CD8-positive, alpha-beta memory T cell (primary cell): ENCODE results near the gene FAP. TPM values are rescaled to one million over a fixed set of nuclear protein-coding genes. Genes with fewer than 3 reads are reported as not detected.

Source experiments
- CTCF ChIA-PET: fragments of 350-600 bp; sonication (Branson Sonifier 250); formaldehyde crosslinking; loops from one replicate; lab custom pipeline; 2021; ENCODE audit warnings: antibody characterized with exemption; lab: Charles Lee
- POLR2A ChIA-PET: fragments of 350-600 bp; sonication (Branson Sonifier 250); formaldehyde crosslinking; loops from one replicate; lab custom pipeline; 2021; ENCODE audit warnings: antibody characterized with exemption; lab: Charles Lee
- DNase-seq, 5 donors: peaks; one replicate each; pipeline versions ENCODE4 v3.0.0 to v3.0.0-alpha.2; 2020 to 2022; ENCODE audit warnings: mixed read lengths in 1 of 5
- H3K27ac ChIP-seq: one replicate; pipeline ENCODE4 v1.7.0; 2013; ENCODE audit warnings: low read depth, mild to moderate bottlenecking, low read length, moderate library complexity
- H3K27me3 ChIP-seq: 2 replicates; pipeline ENCODE4 v1.7.0; 2013; ENCODE audit warnings: low read length, mild to moderate bottlenecking; ENCODE audit not compliant: insufficient read depth, poor library complexity, severe bottlenecking
- H3K36me3 ChIP-seq: 2 replicates; pipeline ENCODE4 v1.7.0; 2013; ENCODE audit warnings: mild to moderate bottlenecking, low read length, moderate library complexity; ENCODE audit not compliant: insufficient read depth
- H3K4me1 ChIP-seq: 2 replicates; pipeline ENCODE4 v1.7.0; 2013; ENCODE audit warnings: mild to moderate bottlenecking, low read length, moderate library complexity; ENCODE audit not compliant: insufficient read depth
- H3K4me3 ChIP-seq: 2 replicates; pipeline ENCODE4 v1.7.0; 2013; ENCODE audit warnings: mild to moderate bottlenecking, low read length
- H3K9me3 ChIP-seq: 2 replicates; pipeline ENCODE4 v1.7.0; 2013; ENCODE audit warnings: mild to moderate bottlenecking, low read length
- H3K27ac Mint-ChIP-seq, 8 donors: one replicate each; pipeline ENCODE4 v1.8.0; 2020 to 2021; ENCODE audit warnings: mixed read lengths in 8 of 8, mild to moderate bottlenecking in 6 of 8, inconsistent platforms in 3 of 8, moderate library complexity in 3 of 8
- H3K27me3 Mint-ChIP-seq, 2 donors: one replicate each; pipeline ENCODE4 v1.8.0; 2020 to 2021; ENCODE audit warnings: mixed read lengths in 2 of 2, mild to moderate bottlenecking in 1 of 2, moderate library complexity in 1 of 2
- H3K36me3 Mint-ChIP-seq, 3 donors: one replicate each; pipeline ENCODE4 v1.8.0; 2020 to 2021; ENCODE audit warnings: mixed read lengths in 3 of 3, inconsistent platforms in 1 of 3, mild to moderate bottlenecking in 1 of 3
- H3K4me1 Mint-ChIP-seq, 3 donors: one replicate each; pipeline ENCODE4 v1.8.0; 2020 to 2021; ENCODE audit warnings: mixed read lengths in 3 of 3, inconsistent platforms in 1 of 3, mild to moderate bottlenecking in 1 of 3
- H3K4me3 Mint-ChIP-seq, 7 donors: one replicate each; pipeline ENCODE4 v1.8.0; 2020 to 2021; ENCODE audit warnings: mixed read lengths in 7 of 7, mild to moderate bottlenecking in 6 of 7, moderate library complexity in 4 of 7, inconsistent platforms in 2 of 7
- H3K9me3 Mint-ChIP-seq, 5 donors: one replicate each; pipeline ENCODE4 v1.8.0; 2020 to 2022; ENCODE audit warnings: mixed read lengths in 5 of 5, mild to moderate bottlenecking in 3 of 5, moderate library complexity in 2 of 5, inconsistent platforms in 1 of 5
- polyA plus RNA-seq: library from polyadenylated mRNA; unstranded; fragments of 300-500 nt; fragmentation: Illumina TruSeq; gene quantifications from one replicate; pipeline ENCODE4 v1.2.3, GENCODE V29; 2021
- total RNA-seq, 2 experiments: library from RNA; stranded (reverse); gene quantifications; one replicate each; pipeline ENCODE4 v1.2.3, GENCODE V29; 2021

FAP gene
- total and polyA plus RNA-seq, 3 experiments from 2014 or later = not detected

DNA sequence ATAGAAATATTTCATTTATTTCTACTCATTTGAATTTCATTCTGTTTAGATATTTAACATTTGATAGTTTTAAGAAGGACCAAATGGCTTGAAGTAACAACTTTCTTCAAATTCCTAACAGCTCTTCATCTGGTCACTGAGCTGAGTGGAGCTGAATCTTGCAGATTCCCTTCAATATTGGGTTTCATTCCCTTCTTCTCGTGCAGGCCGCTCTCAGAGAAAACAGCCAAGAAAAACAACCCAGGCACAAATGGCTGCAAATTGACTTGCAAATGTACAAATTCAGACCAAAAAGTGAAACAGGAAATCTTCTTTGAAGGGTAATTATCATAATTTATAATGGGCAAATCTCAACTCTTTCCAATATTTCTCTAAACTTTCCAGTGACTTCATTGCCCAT is 60.9 kb downstream of the FAP start:
- H3K27me3 Mint-ChIP-seq = peaks cover 2 to 28% of the 10 kb centered on the region in 2 donors
- no peak overlapping the region for H3K4me3 ChIP-seq
- no peak overlapping the region for H3K27ac ChIP-seq
- H3K27me3 ChIP-seq = no peaks in the 10 kb centered on the region
- CTCF ChIA-PET = no interaction called here
- DNase-seq = no peak
- H3K4me1 ChIP-seq = no peaks in the 10 kb centered on the region
- H3K4me1 Mint-ChIP-seq = no peaks in the 10 kb centered on the region
- H3K4me3 Mint-ChIP-seq = no peak overlapping the region
- H3K36me3 ChIP-seq = no peaks in the 10 kb centered on the region
- peaks cover 0 to 1% (median 0%) of the 10 kb centered on the region in 5 donors for H3K9me3 Mint-ChIP-seq
- H3K27ac Mint-ChIP-seq = no peak overlapping the region
- peaks cover 0 to 1% (median 0%) of the 10 kb centered on the region in 3 donors for H3K36me3 Mint-ChIP-seq
- POLR2A ChIA-PET = no interaction called here
- H3K9me3 ChIP-seq = no peaks in the 10 kb centered on the region

DNA sequence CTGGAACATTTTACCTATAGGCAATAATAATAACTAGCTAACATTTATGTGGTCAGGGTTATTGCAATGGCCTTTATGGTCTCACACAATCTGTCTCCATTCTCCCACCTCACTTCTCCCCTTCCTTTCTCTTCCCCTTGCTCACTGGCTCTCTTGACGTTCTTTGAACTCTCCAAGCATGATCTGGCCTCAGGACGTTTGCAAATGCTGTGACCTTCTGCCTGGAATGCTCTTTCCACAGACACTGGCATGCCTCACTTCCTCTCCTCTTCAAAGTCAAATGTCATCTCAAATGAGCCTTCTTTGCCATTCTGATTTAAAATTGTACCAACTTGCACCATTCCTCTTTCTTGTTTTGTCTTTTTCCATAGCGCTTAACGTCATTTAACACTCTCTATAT is 65.9 kb downstream of the FAP start:
- H3K4me1 Mint-ChIP-seq = no peaks in the 10 kb centered on the region
- ChIA-PET CTCF (no interaction called here), POLR2A (no interaction called here)
- peaks cover 0 to 1% (median 0%) of the 10 kb centered on the region in 5 donors for H3K9me3 Mint-ChIP-seq
- no peak for DNase-seq
- H3K36me3 Mint-ChIP-seq = no peaks in the 10 kb centered on the region
- H3K4me1 ChIP-seq = no peaks in the 10 kb centered on the region
- no peak overlapping the region for H3K27ac Mint-ChIP-seq
- H3K4me3 ChIP-seq = no peak overlapping the region
- H3K36me3 ChIP-seq = no peaks in the 10 kb centered on the region
- no peak overlapping the region for H3K4me3 Mint-ChIP-seq
- no peaks in the 10 kb centered on the region for H3K27me3 ChIP-seq
- peaks cover 2 to 44% of the 10 kb centered on the region in 2 donors for H3K27me3 Mint-ChIP-seq
- no peak overlapping the region for H3K27ac ChIP-seq
- no peaks in the 10 kb centered on the region for H3K9me3 ChIP-seq

DNA sequence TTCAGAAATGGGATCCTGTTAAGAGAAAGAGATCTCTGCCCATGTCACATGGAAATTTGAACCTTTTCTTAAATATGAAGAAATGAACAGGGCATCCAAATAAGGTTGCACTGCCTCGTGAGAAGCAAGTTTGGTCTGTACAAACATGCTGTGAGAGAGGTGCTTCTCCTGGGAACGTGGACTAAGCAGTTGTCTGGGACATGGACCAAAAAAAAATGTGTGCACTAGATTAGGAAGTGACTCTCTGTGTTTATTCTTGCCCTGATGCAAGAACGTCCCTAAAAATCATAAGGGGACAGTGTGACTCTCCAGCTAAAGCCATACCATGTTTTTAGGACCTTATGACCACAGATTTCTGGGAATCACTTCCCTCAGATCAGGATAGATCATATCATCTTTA is 67.5 kb downstream of the FAP start:
- Histone ChIP-seq H3K36me3 (no peaks in the 10 kb centered on the region), H3K9me3 (no peaks in the 10 kb centered on the region), H3K27me3 (no peaks in the 10 kb centered on the region), H3K4me3 (no peak overlapping the region), H3K27ac (no peak overlapping the region), H3K4me1 (no peaks in the 10 kb centered on the region)
- no peaks in the 10 kb centered on the region for H3K36me3 Mint-ChIP-seq
- no peak overlapping the region for H3K27ac Mint-ChIP-seq
- ChIA-PET POLR2A (no interaction called here), CTCF (no interaction called here)
- H3K4me3 Mint-ChIP-seq = no peak overlapping the region
- H3K9me3 Mint-ChIP-seq = no peaks in the 10 kb centered on the region
- H3K27me3 Mint-ChIP-seq = peaks cover 2 to 39% of the 10 kb centered on the region in 2 donors
- no peak for DNase-seq
- peaks cover 0 to 2% (median 0%) of the 10 kb centered on the region in 3 donors for H3K4me1 Mint-ChIP-seq

DNA sequence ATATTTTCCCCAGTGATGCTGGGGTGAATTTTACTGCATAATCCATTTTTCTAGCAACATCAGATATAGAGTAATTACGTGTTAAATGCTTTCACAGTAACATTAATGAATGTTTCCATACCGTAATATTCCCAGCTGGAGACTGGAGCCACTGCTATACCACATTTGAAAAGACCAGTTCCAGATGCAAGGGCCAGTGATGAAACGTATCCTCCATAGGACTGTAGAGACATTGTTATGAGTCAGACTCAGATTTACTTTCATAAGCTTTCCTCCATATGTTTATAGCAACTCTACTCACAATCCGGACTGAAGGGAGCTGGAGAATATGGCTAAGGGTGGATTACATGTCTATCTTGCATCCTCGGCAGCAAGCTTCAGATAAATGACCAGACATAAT is 68.5 kb downstream of the FAP start:
- POLR2A ChIA-PET = no interaction called here
- CTCF ChIA-PET = no interaction called here
- no peaks in the 10 kb centered on the region for H3K36me3 ChIP-seq

DNA sequence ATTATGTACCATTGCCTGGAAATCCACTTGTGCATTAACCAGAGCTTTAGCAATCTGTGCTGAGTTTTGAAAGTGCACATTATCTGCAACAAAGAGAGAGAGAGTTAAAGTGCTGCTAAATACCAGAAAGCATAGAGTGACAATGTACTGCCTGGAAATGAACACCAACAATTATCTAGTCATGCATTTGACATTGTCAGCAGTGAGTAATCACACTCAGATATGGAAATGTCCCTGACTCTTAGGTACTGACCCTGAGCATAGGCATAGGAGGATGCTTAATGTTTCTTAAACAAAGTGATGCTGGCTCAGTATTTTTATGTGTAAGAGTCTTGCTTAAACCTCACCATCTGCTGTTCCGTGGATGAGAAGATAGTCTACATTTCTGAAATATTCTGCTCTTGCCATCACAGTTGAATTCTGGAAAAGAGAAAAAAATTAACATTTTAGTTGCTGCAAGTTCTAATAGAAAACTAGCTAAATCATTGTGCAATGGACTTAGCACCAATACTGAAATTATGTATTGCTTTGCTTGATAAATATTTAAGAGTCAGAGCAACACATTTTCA is 70.4 kb downstream of the FAP start:
- peaks cover 0 to 6% (median 0%) of the 10 kb centered on the region in 3 donors for H3K4me1 Mint-ChIP-seq
- no peaks in the 10 kb centered on the region for H3K36me3 ChIP-seq
- POLR2A ChIA-PET = no interaction called here
- H3K27ac ChIP-seq = no peak overlapping the region
- H3K9me3 Mint-ChIP-seq = no peaks in the 10 kb centered on the region
- no peak overlapping the region for H3K27ac Mint-ChIP-seq
- CTCF ChIA-PET = interaction anchor here (1.3 kb wide), 1 partner anchor 48 kb away, joined by 4 read pairs; no protein-coding TSS in a partner anchor
- no peaks in the 10 kb centered on the region for H3K36me3 Mint-ChIP-seq
- H3K4me3 ChIP-seq = no peak overlapping the region
- H3K27me3 ChIP-seq = no peaks in the 10 kb centered on the region
- H3K9me3 ChIP-seq = no peaks in the 10 kb centered on the region
- no peak for DNase-seq
- H3K27me3 Mint-ChIP-seq = peaks cover 2 to 27% of the 10 kb centered on the region in 2 donors
- no peaks in the 10 kb centered on the region for H3K4me1 ChIP-seq
- no peak overlapping the region for H3K4me3 Mint-ChIP-seq

More for the DNA sequence above, 68.5 kb downstream of the FAP start:
- H3K27ac Mint-ChIP-seq = no peak overlapping the region
- no peak overlapping the region for H3K4me3 Mint-ChIP-seq
- no peak overlapping the region for H3K4me3 ChIP-seq
- H3K36me3 Mint-ChIP-seq = no peaks in the 10 kb centered on the region
- DNase-seq = no peak
- H3K9me3 ChIP-seq = no peaks in the 10 kb centered on the region
- H3K27ac ChIP-seq = no peak overlapping the region
- H3K27me3 ChIP-seq = no peaks in the 10 kb centered on the region
- peaks cover 0 to 6% (median 0%) of the 10 kb centered on the region in 3 donors for H3K4me1 Mint-ChIP-seq
- no peaks in the 10 kb centered on the region for H3K4me1 ChIP-seq
- no peaks in the 10 kb centered on the region for H3K9me3 Mint-ChIP-seq
- H3K27me3 Mint-ChIP-seq = peaks cover 2 to 31% of the 10 kb centered on the region in 2 donors

DNA sequence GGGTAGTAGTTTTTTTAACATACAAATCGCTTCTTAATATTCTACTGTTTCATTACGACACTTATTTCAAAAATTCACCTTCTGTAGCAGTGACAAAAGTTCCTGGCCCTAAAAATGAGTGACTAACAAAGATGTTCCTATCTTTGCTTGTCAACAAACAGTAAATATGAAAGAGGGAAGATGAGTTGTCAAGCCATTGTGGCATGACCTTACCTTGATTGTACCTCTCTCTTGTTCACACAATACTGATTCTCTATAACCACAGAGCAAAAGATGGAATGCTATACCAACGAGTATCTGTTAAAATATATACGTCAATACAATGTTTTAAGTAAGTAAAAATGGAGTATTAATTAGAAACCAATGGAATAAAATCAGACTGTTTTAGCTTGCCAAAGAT is 76.5 kb downstream of the FAP start:
- Histone ChIP-seq H3K27me3 (no peaks in the 10 kb centered on the region), H3K36me3 (no peaks in the 10 kb centered on the region), H3K9me3 (no peaks in the 10 kb centered on the region), H3K27ac (no peak overlapping the region), H3K4me3 (no peak overlapping the region), H3K4me1 (no peaks in the 10 kb centered on the region)
- Mint-ChIP-seq H3K4me1 (peaks cover 0 to 6% (median 0%) of the 10 kb centered on the region in 3 donors), H3K9me3 (no peaks in the 10 kb centered on the region), H3K36me3 (no peaks in the 10 kb centered on the region), H3K4me3 (no peak overlapping the region), H3K27me3 (peaks cover 7 to 36% of the 10 kb centered on the region in 2 donors), H3K27ac (no peak overlapping the region)
- no peak for DNase-seq
- ChIA-PET POLR2A (no interaction called here), CTCF (interaction anchor here (1.4 kb wide), 1 partner anchor 13 kb away, joined by 3 read pairs; no protein-coding TSS in a partner anchor)

DNA sequence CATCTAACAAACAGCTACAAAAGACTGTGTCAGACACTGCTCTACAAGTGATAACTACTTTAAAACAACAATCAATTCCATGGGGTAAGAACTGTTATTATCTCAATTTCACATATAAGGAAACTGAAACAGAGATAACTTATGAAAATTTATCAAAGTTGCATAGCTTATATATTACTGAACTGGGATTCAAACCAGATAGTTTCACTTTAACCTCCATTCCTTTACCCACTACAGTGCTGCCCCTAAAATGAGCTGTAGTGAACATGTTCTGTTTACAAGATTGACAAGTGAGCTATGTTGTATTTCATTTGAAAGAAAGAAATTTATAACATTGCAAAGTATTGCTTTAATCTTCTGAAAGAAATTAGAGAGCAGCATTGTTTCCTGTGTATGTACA is 77.1 kb downstream of the FAP start:
- POLR2A ChIA-PET = no interaction called here
- peaks cover 0 to 6% (median 0%) of the 10 kb centered on the region in 3 donors for H3K4me1 Mint-ChIP-seq
- no peak overlapping the region for H3K27ac ChIP-seq
- DNase-seq = no peak
- H3K9me3 ChIP-seq = no peaks in the 10 kb centered on the region
- H3K4me3 ChIP-seq = no peak overlapping the region
- no peaks in the 10 kb centered on the region for H3K9me3 Mint-ChIP-seq
- no peaks in the 10 kb centered on the region for H3K36me3 Mint-ChIP-seq
- H3K27ac Mint-ChIP-seq = no peak overlapping the region
- peaks cover 8 to 36% of the 10 kb centered on the region in 2 donors for H3K27me3 Mint-ChIP-seq
- CTCF ChIA-PET = no interaction called here
- no peaks in the 10 kb centered on the region for H3K36me3 ChIP-seq
- H3K4me1 ChIP-seq = no peaks in the 10 kb centered on the region
- H3K4me3 Mint-ChIP-seq = no peak overlapping the region
- H3K27me3 ChIP-seq = no peaks in the 10 kb centered on the region

DNA sequence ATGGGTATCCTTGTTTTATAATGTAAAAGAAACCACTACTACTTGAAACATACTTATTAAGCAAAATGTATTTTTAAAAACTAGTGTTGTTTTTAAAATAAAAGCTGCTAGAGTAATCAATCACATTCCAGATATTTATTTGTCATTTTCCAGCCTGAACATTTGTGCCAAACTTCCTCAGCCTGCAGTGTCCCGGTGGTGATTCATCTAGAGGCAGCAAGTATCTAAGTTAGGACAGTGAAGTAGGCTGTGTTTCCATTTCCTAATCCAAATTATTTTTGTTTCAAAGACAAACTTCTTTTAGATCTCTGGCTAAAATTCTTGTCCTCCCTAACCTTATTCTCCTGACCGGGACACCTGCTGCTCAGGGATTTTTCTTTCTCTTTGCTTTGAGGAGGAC is 78.4 kb downstream of the FAP start:
- no peak overlapping the region for H3K4me3 ChIP-seq
- POLR2A ChIA-PET = no interaction called here
- H3K27me3 ChIP-seq = no peaks in the 10 kb centered on the region
- no peak overlapping the region for H3K4me3 Mint-ChIP-seq
- no peaks in the 10 kb centered on the region for H3K36me3 Mint-ChIP-seq
- no peak for DNase-seq
- H3K27me3 Mint-ChIP-seq = peaks cover 8 to 41% of the 10 kb centered on the region in 2 donors
- H3K27ac ChIP-seq = no peak overlapping the region
- H3K9me3 ChIP-seq = no peaks in the 10 kb centered on the region
- no peaks in the 10 kb centered on the region for H3K4me1 Mint-ChIP-seq
- H3K27ac Mint-ChIP-seq = no peak overlapping the region
- H3K9me3 Mint-ChIP-seq = no peaks in the 10 kb centered on the region
- CTCF ChIA-PET = no interaction called here
- no peaks in the 10 kb centered on the region for H3K4me1 ChIP-seq
- H3K36me3 ChIP-seq = no peaks in the 10 kb centered on the region
